ENCODE measurements around the gene SVBP. TPM values are rescaled to one million over a fixed set of nuclear protein-coding genes. Genes with fewer than 3 reads are reported as not detected.

Gene SVBP
- polyA plus RNA-seq, 2 of the 4 experiments (the other 2 are of a cell fraction) = 9.1 to 24.8 TPM

DNA sequence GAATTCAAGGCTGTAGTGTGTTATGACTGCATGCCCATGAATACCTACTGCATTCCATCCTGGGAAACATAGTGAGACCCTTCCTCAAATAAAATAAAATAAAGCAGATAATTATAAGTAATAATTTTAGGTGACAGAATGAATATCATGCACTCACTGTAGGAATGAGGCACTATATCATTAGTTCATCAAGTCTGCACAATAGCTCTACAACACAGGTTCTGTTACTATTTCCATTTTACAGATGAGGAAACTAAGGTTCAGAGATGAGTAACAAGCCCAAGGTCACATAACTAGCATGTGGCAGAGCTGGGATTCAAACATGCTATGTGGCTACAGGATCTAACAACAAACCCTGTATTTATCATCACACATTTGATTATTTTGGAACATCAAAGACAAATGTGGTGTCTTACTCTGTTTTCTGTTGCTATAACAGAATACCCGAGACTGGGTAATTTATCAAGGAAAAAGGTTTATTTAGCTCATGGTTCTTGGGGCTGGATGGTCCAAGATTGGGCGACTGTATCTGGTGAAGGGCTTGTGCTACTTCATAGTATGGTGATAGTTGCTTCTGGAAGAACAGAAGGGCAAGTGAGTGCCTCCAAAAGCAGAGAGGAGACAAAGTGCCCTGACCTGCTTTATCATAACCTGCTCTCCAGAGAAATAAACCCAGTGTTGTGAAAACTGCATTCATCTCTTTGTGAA is 24.4 kb upstream of the SVBP start:
- no peak for FAIRE-seq
- peaks cover 8% of the 10 kb centered on the region; the same call in 2 of the 3 replicates for H3K4me1 ChIP-seq
- 83% methylated on average over 2 of the region's 2 CpGs for WGBS (ENCODE audit: missing lambda C conversion rate)

GRCh38 chr1:42841010-42841409 is 23.8 kb upstream of the SVBP start:
- Histone ChIP-seq H3K4me1 (peaks cover 8% of the 10 kb centered on the region; the same call in 2 of the 3 replicates), H3K27ac (no peak overlapping the region), H3K9me3 (no peaks in the 10 kb centered on the region), H3K4me2 (no peak overlapping the region), H3K4me3 (no peak overlapping the region)
- ChIA-PET CTCF (interaction anchor here (0.5 to 1.3 kb wide), 2 partner anchors 10 to 74 kb away, joined by 3 read pairs; partner anchors contain the start of genes C1orf50 and P3H1), POLR2A (no interaction called here)
- no peak for FAIRE-seq
- no peak for ATAC-seq
- TF ChIP-seq CBX8 (IDR thresholded peaks at IDR 0.05) = no peak
- no peak for TF ChIP-seq ESRRA (IDR thresholded peaks at IDR 0.05; ENCODE audit: borderline replicate concordance, low read length)
- no peak for DNase-seq (ENCODE audit: low read depth in 1 of 2, low spot score in 1 of 2)
- WGBS (ENCODE audit: missing lambda C conversion rate) = 72% methylated on average over 3 of the region's 3 CpGs

More for the DNA sequence above, 24.4 kb upstream of the SVBP start:
- TF ChIP-seq FOSL2 (IDR thresholded peaks at IDR 0.05) (no peak), FOSL2 (CRISPR knock-in tag; IDR thresholded peaks at IDR 0.05) (no peak), HDAC2 (IDR thresholded peaks at IDR 0.05) (no peak)
- Histone ChIP-seq H3K4me2 (no peak overlapping the region), H3K27ac (no peak overlapping the region), H3K9me3 (no peaks in the 10 kb centered on the region), H3K4me3 (no peak overlapping the region)
- CTCF ChIA-PET = interaction anchor here (1.3 kb wide), 1 partner anchor 11 kb away, joined by 3 read pairs; no protein-coding TSS in a partner anchor
- POLR2A ChIA-PET = no interaction called here
- ATAC-seq (no peak), DNase-seq (ENCODE audit: low read depth in 1 of 2, low spot score in 1 of 2) (no peak)

DNA sequence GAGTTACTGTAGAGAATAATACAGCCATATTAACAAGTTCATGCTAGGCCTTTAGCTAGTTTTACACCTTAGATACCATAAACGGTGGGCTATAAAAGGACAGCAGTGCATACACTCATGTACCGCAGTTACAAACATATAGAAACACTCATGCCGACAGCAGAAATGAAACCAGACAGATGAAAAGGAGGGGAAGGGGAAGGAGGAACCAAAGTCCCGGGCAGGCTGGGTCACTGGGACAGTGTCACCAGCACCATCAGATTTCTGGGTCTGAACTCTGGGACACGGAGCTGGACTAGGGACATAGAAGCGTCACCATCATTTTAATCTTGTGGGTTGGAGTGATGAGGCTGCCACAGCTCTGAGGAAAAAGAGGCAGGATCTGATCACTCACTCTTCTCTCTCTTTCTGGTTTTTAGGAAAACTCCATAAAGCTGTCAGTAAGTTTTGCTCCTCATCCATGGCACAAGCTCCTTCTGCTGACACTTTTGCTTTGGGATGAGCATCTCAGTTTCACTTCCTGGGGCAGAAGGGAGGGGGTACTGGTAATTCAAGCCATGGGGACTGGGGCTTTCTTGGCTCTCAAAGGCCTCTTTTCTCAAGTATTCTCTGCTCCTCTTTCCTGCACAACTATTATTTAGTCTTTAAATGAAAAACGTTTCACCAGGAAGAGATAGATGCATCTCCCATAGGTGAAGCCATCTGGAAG is 21.4 kb upstream of the SVBP start:
- TF ChIP-seq ATOH8 (CRISPR knock-in tag; IDR thresholded peaks at IDR 0.05; ENCODE audit: low read depth) = no peak
- no peak for TF ChIP-seq ZC3H11A (IDR thresholded peaks at IDR 0.05)
- TF ChIP-seq NPAS2 (CRISPR knock-in tag; IDR thresholded peaks at IDR 0.05; ENCODE audit: borderline replicate concordance) = no peak
- no peak for TF ChIP-seq CHD2 (IDR thresholded peaks at IDR 0.05; ENCODE audit: low read length, partially characterized antibody)
- TF ChIP-seq RFX5 (IDR thresholded peaks at IDR 0.05) = no peak
- no peak for TF ChIP-seq ZNF302 (CRISPR knock-in tag; IDR thresholded peaks at IDR 0.05)
- no peak for TF ChIP-seq RAD21 (conservative IDR thresholded peaks at IDR 0.05 in 1 of 2, IDR thresholded peaks at IDR 0.05 in 1 of 2)
- no peak for TF ChIP-seq SREBF2 (IDR thresholded peaks at IDR 0.05)
- POLR2A ChIA-PET = no interaction called here
- Histone ChIP-seq H3K4me3 (no peak overlapping the region), H3K27ac (no peak overlapping the region), H3K4me2 (no peak overlapping the region), H3K9me3 (no peaks in the 10 kb centered on the region), H3K4me1 (no peaks in the 10 kb centered on the region)
- ATAC-seq = no peak
- CTCF ChIA-PET = interaction anchor here (0.8 kb wide), 1 partner anchor 7 kb away, joined by 3 read pairs; the partner anchor contains the start of gene ZNF691
- 72% methylated on average over 7 of the region's 7 CpGs for WGBS (ENCODE audit: missing lambda C conversion rate)
- DNase-seq (ENCODE audit: low read depth in 1 of 2, low spot score in 1 of 2) = no peak
- no peak for FAIRE-seq

DNA sequence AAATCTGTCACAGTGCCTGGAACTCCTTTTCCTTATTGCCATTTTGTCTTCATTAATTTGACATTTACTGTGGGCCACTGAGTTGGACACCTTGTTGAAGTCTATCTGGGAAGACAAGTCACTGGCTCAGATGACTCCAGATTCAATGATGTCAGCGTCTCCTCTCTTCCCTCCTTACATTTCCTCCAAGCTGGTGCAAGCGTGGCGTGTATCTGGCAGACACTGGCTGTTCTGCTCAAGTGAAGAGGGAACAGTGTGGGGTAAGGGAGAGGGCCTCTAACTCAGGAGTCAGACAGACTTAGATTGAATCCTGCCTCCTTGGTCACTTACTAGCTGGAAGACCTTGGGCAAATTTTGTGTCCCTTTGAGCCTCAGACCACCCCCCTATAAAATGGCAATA is 20.5 kb upstream of the SVBP start:
- no peak overlapping the region for H3K4me2 ChIP-seq
- ATAC-seq = no peak
- 63% methylated on average over 3 of the region's 3 CpGs for WGBS (ENCODE audit: missing lambda C conversion rate)
- FAIRE-seq = no peak
- TF ChIP-seq ZFP36 (IDR thresholded peaks at IDR 0.05; ENCODE audit: borderline replicate concordance, partially characterized antibody) (no peak), MAZ (IDR thresholded peaks at IDR 0.05; ENCODE audit: borderline replicate concordance, low read depth, low read length) (no peak), HOXB5 (CRISPR knock-in tag; IDR thresholded peaks at IDR 0.05) (no peak), HEYL (CRISPR knock-in tag; IDR thresholded peaks at IDR 0.05) (no peak), POLR2A (IDR thresholded peaks at IDR 0.05; ENCODE audit: low read length) (no peak), ATOH8 (CRISPR knock-in tag; IDR thresholded peaks at IDR 0.05; ENCODE audit: low read depth) (no peak)
- TF ChIP-seq, protein P1, sequence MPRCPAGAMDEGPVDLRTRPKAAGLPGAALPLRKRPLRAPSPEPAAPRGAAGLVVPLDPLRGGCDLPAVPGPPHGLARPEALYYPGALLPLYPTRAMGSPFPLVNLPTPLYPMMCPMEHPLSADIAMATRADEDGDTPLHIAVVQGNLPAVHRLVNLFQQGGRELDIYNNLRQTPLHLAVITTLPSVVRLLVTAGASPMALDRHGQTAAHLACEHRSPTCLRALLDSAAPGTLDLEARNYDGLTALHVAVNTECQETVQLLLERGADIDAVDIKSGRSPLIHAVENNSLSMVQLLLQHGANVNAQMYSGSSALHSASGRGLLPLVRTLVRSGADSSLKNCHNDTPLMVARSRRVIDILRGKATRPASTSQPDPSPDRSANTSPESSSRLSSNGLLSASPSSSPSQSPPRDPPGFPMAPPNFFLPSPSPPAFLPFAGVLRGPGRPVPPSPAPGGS (IDR thresholded peaks at IDR 0.05) = no peak
- H3K27ac ChIP-seq = no peak overlapping the region
- no peaks in the 10 kb centered on the region for H3K9me3 ChIP-seq
- ChIA-PET POLR2A (no interaction called here), CTCF (interaction anchor here (0.8 kb wide), 1 partner anchor 8 kb away, joined by 3 read pairs; the partner anchor contains the start of gene ZNF691)
- no peak overlapping the region for H3K4me3 ChIP-seq
- no peak for DNase-seq (ENCODE audit: low read depth in 1 of 2, low spot score in 1 of 2)
- H3K4me1 ChIP-seq = no peaks in the 10 kb centered on the region

Measured in A549 (cell line).